ENCODE measurements around the gene NTRK2. TPM values are rescaled to one million over a fixed set of nuclear protein-coding genes. Genes with fewer than 3 reads are reported as not detected.

Gene NTRK2
- total RNA-seq, 1 donor from 2014 or later: 23.8 TPM

GRCh38 chr9:84939774-84940173 lies 270.2 kb downstream of the NTRK2 start:
- H3K9me3 ChIP-seq: no peaks in the 10 kb centered on the region
- no peak for TF ChIP-seq CTCF (IDR thresholded peaks at IDR 0.05)
- intact Hi-C loops (cut with DNase I): no loop called here
- H3K36me3 ChIP-seq: no peaks in the 10 kb centered on the region
- no peaks in the 10 kb centered on the region for H3K4me1 ChIP-seq
- DNase-seq (ENCODE audit: low spot score in 2 of 2): no peak
- no peaks in the 10 kb centered on the region for H3K27me3 ChIP-seq
- H3K27ac ChIP-seq: no peak overlapping the region
- no peak overlapping the region for H3K4me3 ChIP-seq

GRCh38 chr9:84940294-84940693 lies 270.8 kb downstream of the NTRK2 start:
- DNase-seq (ENCODE audit: low spot score in 2 of 2): no peak
- Histone ChIP-seq H3K4me1 (no peaks in the 10 kb centered on the region), H3K27ac (no peak overlapping the region), H3K9me3 (no peaks in the 10 kb centered on the region), H3K27me3 (no peaks in the 10 kb centered on the region), H3K36me3 (no peaks in the 10 kb centered on the region), H3K4me3 (no peak overlapping the region)
- TF ChIP-seq CTCF (IDR thresholded peaks at IDR 0.05): no peak
- intact Hi-C loops (cut with DNase I): no loop called here

GRCh38 chr9:84941792-84942191 lies 272.3 kb downstream of the NTRK2 start:
- H3K9me3 ChIP-seq: no peaks in the 10 kb centered on the region
- H3K4me3 ChIP-seq: no peak overlapping the region
- no peak overlapping the region for H3K27ac ChIP-seq
- no peak for TF ChIP-seq CTCF (IDR thresholded peaks at IDR 0.05)
- H3K4me1 ChIP-seq: no peaks in the 10 kb centered on the region
- DNase-seq (ENCODE audit: low spot score in 2 of 2): no peak
- H3K36me3 ChIP-seq: no peaks in the 10 kb centered on the region
- intact Hi-C loops (cut with DNase I): no loop called here
- H3K27me3 ChIP-seq: no peaks in the 10 kb centered on the region

- no peak for TF ChIP-seq CTCF (IDR thresholded peaks at IDR 0.05)
- intact Hi-C loops (cut with DNase I): no loop called here
- no peaks in the 10 kb centered on the region for H3K4me1 ChIP-seq
- no peak overlapping the region for H3K4me3 ChIP-seq
- H3K36me3 ChIP-seq: no peaks in the 10 kb centered on the region
- H3K27ac ChIP-seq: no peak overlapping the region
- H3K9me3 ChIP-seq: no peaks in the 10 kb centered on the region
- DNase-seq (ENCODE audit: low spot score in 2 of 2): no peak
- H3K27me3 ChIP-seq: no peaks in the 10 kb centered on the region
Measured at GRCh38 chr9:84943482-84944050, 274.0 kb downstream of the NTRK2 start.

GRCh38 chr9:84945878-84946538 lies 276.5 kb downstream of the NTRK2 start:
- Histone ChIP-seq H3K36me3 (no peaks in the 10 kb centered on the region), H3K9me3 (no peaks in the 10 kb centered on the region), H3K4me3 (no peak overlapping the region), H3K4me1 (no peaks in the 10 kb centered on the region), H3K27me3 (no peaks in the 10 kb centered on the region), H3K27ac (no peak overlapping the region)
- TF ChIP-seq CTCF (IDR thresholded peaks at IDR 0.05): no peak
- intact Hi-C loops (cut with DNase I): no loop called here
- DNase-seq (ENCODE audit: low spot score in 2 of 2): no peak

All from ascending aorta (tissue), 2 donors.